Heart left ventricle (tissue), 13 donors: ENCODE measurements around the gene PLA2G6.
"Not testable (repeated sequence)": the region's sequence is repeated elsewhere in the genome, so short reads cannot be mapped to it uniquely, and the experiment has no call there.

Source experiments
- POLR2A ChIP-seq, 2 donors: fragments of 450-650 bp; IDR thresholded peaks; one replicate each; pipeline ENCODE4 v1.6.1; 2017; ENCODE audit warnings: antibody characterized with exemption in 2 of 2, mild to moderate bottlenecking in 2 of 2, moderate library complexity in 2 of 2
- TF ChIP-seq, protein P1 (sequence below), 12 donors: fragments of 200-600 bp; sonication (generic) in 4 of 12; IDR thresholded peaks; one replicate each; pipeline versions ENCODE4 v1.5.0 to v1.8.0; 2018 to 2022; ENCODE audit warnings: antibody characterized with exemption in 12 of 12, mild to moderate bottlenecking in 5 of 12
- donor health status: ischemic (EF 13 %, LVEDD 7.1; RV severe dilation, severe dysfunction).
- donor health status: DM: no; HTN: yes; CAD: no.
- donor health status: DM: no; HTN: no; CAD: no.
- donor health status: ischemic (EF 25% LVEDD 6.9; RV normal size, moderate dysfunction).
- donor health status: ischemic (EF 25% LVEDD 5.7; RV mildly dilated, moderate dysfunction).
- donor health status: ischemic (EF 35%, LVEDD 5.7; RV mildly dilated, moderate dysfunction).
- donor health status: nonischemic (EF 11% LVEDD 7.7; RV severe dilation, severe dysfunction).
- donor health status: DM: yes; HTN: yes; CAD: no.
- donor health status: PGD.
- donor health status: ischemic (EF 29% LVEDD 5.4; RV normal size, mild dysfunction).
- donor health status: nonischemic (EF 23%, LVEDD 6.1; RV moderate dilation, normal function).

DNA sequence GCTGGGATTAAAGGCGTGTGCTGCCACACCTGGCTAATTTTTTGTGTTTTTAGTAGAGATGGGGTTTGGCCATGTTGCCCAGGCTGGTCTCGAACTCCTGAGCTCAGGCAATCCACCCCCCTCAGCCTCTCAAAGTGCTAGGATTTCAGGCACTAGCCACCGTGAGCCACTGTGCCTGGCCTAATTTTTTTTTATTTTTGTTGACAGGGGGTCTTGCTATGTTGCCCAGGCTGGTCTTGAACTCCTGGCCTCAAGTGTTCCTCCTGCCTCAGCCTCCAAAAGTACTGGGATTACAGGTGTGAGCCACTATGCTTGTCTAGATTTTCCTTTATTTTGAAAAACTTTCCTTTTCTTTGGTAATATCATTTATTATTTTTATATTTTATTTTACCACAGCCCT is 35.5 kb downstream of the PLA2G6 start:
- not testable (repeated sequence) for TF ChIP-seq POLR2A (IDR thresholded peaks at IDR 0.05)
- TF ChIP-seq, protein P1, sequence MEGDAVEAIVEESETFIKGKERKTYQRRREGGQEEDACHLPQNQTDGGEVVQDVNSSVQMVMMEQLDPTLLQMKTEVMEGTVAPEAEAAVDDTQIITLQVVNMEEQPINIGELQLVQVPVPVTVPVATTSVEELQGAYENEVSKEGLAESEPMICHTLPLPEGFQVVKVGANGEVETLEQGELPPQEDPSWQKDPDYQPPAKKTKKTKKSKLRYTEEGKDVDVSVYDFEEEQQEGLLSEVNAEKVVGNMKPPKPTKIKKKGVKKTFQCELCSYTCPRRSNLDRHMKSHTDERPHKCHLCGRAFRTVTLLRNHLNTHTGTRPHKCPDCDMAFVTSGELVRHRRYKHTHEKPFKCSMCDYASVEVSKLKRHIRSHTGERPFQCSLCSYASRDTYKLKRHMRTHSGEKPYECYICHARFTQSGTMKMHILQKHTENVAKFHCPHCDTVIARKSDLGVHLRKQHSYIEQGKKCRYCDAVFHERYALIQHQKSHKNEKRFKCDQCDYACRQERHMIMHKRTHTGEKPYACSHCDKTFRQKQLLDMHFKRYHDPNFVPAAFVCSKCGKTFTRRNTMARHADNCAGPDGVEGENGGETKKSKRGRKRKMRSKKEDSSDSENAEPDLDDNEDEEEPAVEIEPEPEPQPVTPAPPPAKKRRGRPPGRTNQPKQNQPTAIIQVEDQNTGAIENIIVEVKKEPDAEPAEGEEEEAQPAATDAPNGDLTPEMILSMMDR (IDR thresholded peaks at IDR 0.05), result not testable (repeated sequence)
